Measurements from ENCODE around the gene CPTP. TPM values are rescaled to one million over a fixed set of nuclear protein-coding genes. Genes with fewer than 3 reads are reported as not detected.

Gene CPTP
- total and polyA plus RNA-seq, 2 donors (not counting 1 experiment from before 2014, with no cell fraction given), result 17.1 to 18.8 TPM

GRCh38 chr1:1292851-1293250, 31.8 kb upstream of the CPTP start:
- no peaks in the 10 kb centered on the region for H3K27me3 ChIP-seq (replicated peaks in 1 of 4; ENCODE audit: control extremely low read depth in 1 of 4, control insufficient read depth in 3 of 4, insufficient read depth in 4 of 4, low read length in 3 of 4)
- H3K27ac ChIP-seq (ENCODE audit: low read length in 2 of 2), result no peak overlapping the region
- no peaks in the 10 kb centered on the region for H3K36me3 ChIP-seq (replicated peaks in 1 of 2; ENCODE audit: control extremely low read depth in 1 of 2, control insufficient read depth in 1 of 2, extremely low read depth in 1 of 2, insufficient read depth in 2 of 2, low read length in 1 of 2)
- no peaks in the 10 kb centered on the region for H3K9me3 ChIP-seq (ENCODE audit: control extremely low read depth in 1 of 3, control insufficient read depth in 2 of 3, insufficient read depth in 1 of 3, low read length in 2 of 3)
- Mint-ChIP-seq H3K27me3 (no peaks in the 10 kb centered on the region), H3K27ac (no peak overlapping the region), H3K4me1 (peaks cover 11% of the 10 kb centered on the region), H3K9me3 (ENCODE audit: insufficient read depth) (no peaks in the 10 kb centered on the region), H3K4me3 (no peak overlapping the region)
- ChIA-PET POLR2A (no interaction called here), CTCF (interaction anchor here (1.5 to 4.3 kb wide), 3 partner anchors 42 to 234 kb away, joined by 7 to 118 read pairs (median 17); no protein-coding TSS in a partner anchor)
- no peak for ATAC-seq (ENCODE audit: low read depth)
- no peaks in the 10 kb centered on the region for H4K20me1 ChIP-seq (ENCODE audit: control insufficient read depth, insufficient read depth, low read length, poor library complexity, severe bottlenecking)
- no peaks in the 10 kb centered on the region for H3K79me2 ChIP-seq (ENCODE audit: control insufficient read depth, insufficient read depth, low read length)
- no peak overlapping the region for H3K4me3 ChIP-seq (ENCODE audit: control extremely low read depth in 1 of 5, extremely low read depth in 1 of 5, insufficient read depth in 1 of 5, low read depth in 2 of 5, low read length in 4 of 5)
- H3K4me2 ChIP-seq (replicated peaks; ENCODE audit: low read depth, low read length, poor library complexity, severe bottlenecking), result no peak overlapping the region
- peaks cover 0 to 16% of the 10 kb centered on the region in 2 donors for H3K4me1 ChIP-seq (ENCODE audit: control insufficient read depth in 2 of 2, insufficient read depth in 2 of 2, low read length in 2 of 2)
- intact Hi-C loops (cut with micrococcal nuclease), result loop anchor here (2.0 kb wide), 2 partner anchors 170 to 260 kb away; no protein-coding TSS in a partner anchor
- no peak overlapping the region for H3K9ac ChIP-seq (ENCODE audit: low read length)
- no peak overlapping the region for H2AFZ ChIP-seq (ENCODE audit: insufficient read depth, low read depth, low read length, poor library complexity, severe bottlenecking)
- 97% methylated on average over 18 of the region's 18 CpGs for WGBS (ENCODE audit: insufficient coverage)
- no peak for DNase-seq
- TF ChIP-seq CTCF (IDR thresholded peaks at IDR 0.05) (no peak), EZH2 (IDR thresholded peaks at IDR 0.05; ENCODE audit: borderline replicate concordance, insufficient read depth, low read depth, low read length, poor library complexity, severe bottlenecking) (no peak)

GRCh38 chr1:1293263-1294249, 31.0 kb upstream of the CPTP start:
- no peaks in the 10 kb centered on the region for H3K79me2 ChIP-seq (ENCODE audit: control insufficient read depth, insufficient read depth, low read length)
- no peak overlapping the region for H3K9ac ChIP-seq (ENCODE audit: low read length)
- intact Hi-C loops (cut with micrococcal nuclease), result loop anchor here (2.0 kb wide), 2 partner anchors 171 to 261 kb away; no protein-coding TSS in a partner anchor
- TF ChIP-seq CTCF (IDR thresholded peaks at IDR 0.05), result no peak
- no peak for TF ChIP-seq EZH2 (IDR thresholded peaks at IDR 0.05; ENCODE audit: borderline replicate concordance, insufficient read depth, low read depth, low read length, poor library complexity, severe bottlenecking)
- POLR2A ChIA-PET, result no interaction called here
- WGBS (ENCODE audit: insufficient coverage), result 94% methylated on average over 87 of the region's 94 CpGs
- peaks cover 0 to 16% of the 10 kb centered on the region in 2 donors for H3K4me1 ChIP-seq (ENCODE audit: control insufficient read depth in 2 of 2, insufficient read depth in 2 of 2, low read length in 2 of 2)
- ATAC-seq (ENCODE audit: low read depth), result no peak
- Mint-ChIP-seq H3K27ac (no peak overlapping the region), H3K4me3 (no peak overlapping the region), H3K9me3 (ENCODE audit: insufficient read depth) (no peaks in the 10 kb centered on the region), H3K4me1 (peaks cover 11% of the 10 kb centered on the region), H3K27me3 (no peaks in the 10 kb centered on the region)
- H4K20me1 ChIP-seq (ENCODE audit: control insufficient read depth, insufficient read depth, low read length, poor library complexity, severe bottlenecking), result no peaks in the 10 kb centered on the region
- no peak overlapping the region for H3K4me3 ChIP-seq (ENCODE audit: control extremely low read depth in 1 of 5, extremely low read depth in 1 of 5, insufficient read depth in 1 of 5, low read depth in 2 of 5, low read length in 4 of 5)
- CTCF ChIA-PET, result interaction anchor here (4.3 kb wide), 1 partner anchor 173 kb away, joined by 118 read pairs; no protein-coding TSS in a partner anchor
- no peak overlapping the region for H2AFZ ChIP-seq (ENCODE audit: insufficient read depth, low read depth, low read length, poor library complexity, severe bottlenecking)
- no peaks in the 10 kb centered on the region for H3K9me3 ChIP-seq (ENCODE audit: control extremely low read depth in 1 of 3, control insufficient read depth in 2 of 3, insufficient read depth in 1 of 3, low read length in 2 of 3)
- no peaks in the 10 kb centered on the region for H3K36me3 ChIP-seq (replicated peaks in 1 of 2; ENCODE audit: control extremely low read depth in 1 of 2, control insufficient read depth in 1 of 2, extremely low read depth in 1 of 2, insufficient read depth in 2 of 2, low read length in 1 of 2)
- no peaks in the 10 kb centered on the region for H3K27me3 ChIP-seq (replicated peaks in 1 of 4; ENCODE audit: control extremely low read depth in 1 of 4, control insufficient read depth in 3 of 4, insufficient read depth in 4 of 4, low read length in 3 of 4)
- H3K4me2 ChIP-seq (replicated peaks; ENCODE audit: low read depth, low read length, poor library complexity, severe bottlenecking), result no peak overlapping the region
- no peak for DNase-seq
- no peak overlapping the region for H3K27ac ChIP-seq (ENCODE audit: low read length in 2 of 2)
